GM12878 (cell line): ENCODE results near the gene CLK4.

ENCODE experiments used
- BCLAF1 ChIP-seq: fragments of 450-650 bp; IDR thresholded peaks from 2 replicates; pipeline ENCODE4 v1.6.1; 2017; ENCODE audit warnings: antibody characterized with exemption, mild to moderate bottlenecking, moderate library complexity
- CBX5 ChIP-seq: sonication (generic); IDR thresholded peaks from 2 replicates; pipeline ENCODE4 v1.6.1; 2016; ENCODE audit warnings: low read depth, moderate library complexity, mild to moderate bottlenecking, inconsistent platforms
- CTCF ChIP-seq, 3 experiments: IDR thresholded peaks in 2 of 3; conservative IDR thresholded peaks in 1 of 3; 2 replicates each; pipeline ENCODE4 v1.5.1; 2011; ENCODE audit warnings: low read depth in 3 of 3, low read length in 3 of 3, mild to moderate bottlenecking in 3 of 3, control low read depth in 2 of 3, moderate library complexity in 2 of 3, inconsistent platforms in 1 of 3, mixed read lengths in 1 of 3; ENCODE audit not compliant: control insufficient read depth in 2 of 3, insufficient read depth in 1 of 3; ENCODE audit errors: extremely low read depth in 1 of 3
- EP300 ChIP-seq, 2 experiments: fragments of 150-350 bp in 1 of 2; IDR thresholded peaks; 2 replicates each; pipeline ENCODE4 v1.6.1; 2011 to 2012; ENCODE audit warnings: low read depth in 2 of 2, low read length in 2 of 2, borderline replicate concordance in 1 of 2, improper control_type of control experiment in 1 of 2, inconsistent platforms in 1 of 2; ENCODE audit not compliant: control insufficient read depth in 1 of 2
- MTA3 ChIP-seq: IDR thresholded peaks from 2 replicates; pipeline ENCODE4 v1.6.1; 2012; ENCODE audit warnings: low read length, inconsistent platforms, borderline replicate concordance
- MYC ChIP-seq: IDR thresholded peaks from 2 replicates; pipeline ENCODE4 v1.6.1; 2011; ENCODE audit warnings: mild to moderate bottlenecking, low read length, moderate library complexity, inconsistent platforms; ENCODE audit not compliant: insufficient read depth, insufficient replicate concordance, insufficient read length, severe bottlenecking

GRCh38 chr5:178590141-178590923 lies 36.5 kb downstream of the CLK4 start, which contains the start of gene COL23A1:
- no peak for TF ChIP-seq BCLAF1
- peak; percentile 33 to 38 (median 38) for TF ChIP-seq CTCF (IDR thresholded peaks at IDR 0.05 in 2 of 3, conservative IDR thresholded peaks at IDR 0.05 in 1 of 3; ENCODE audit: control insufficient read depth in 2 of 3, extremely low read depth in 1 of 3, insufficient read depth in 1 of 3, low read depth in 3 of 3, low read length in 3 of 3)
- TF ChIP-seq CBX5 = no peak
- no peak for TF ChIP-seq EP300 (IDR thresholded peaks at IDR 0.05; ENCODE audit: borderline replicate concordance in 1 of 2, control insufficient read depth in 1 of 2, low read depth in 2 of 2, low read length in 2 of 2)
- no peak for TF ChIP-seq MTA3
- no peak for TF ChIP-seq MYC
